HUDEP-2 (cell line): Measurements from ENCODE around the gene PPFIA1.
"Not testable (repeated sequence)": the region's sequence is repeated elsewhere in the genome, so short reads cannot be mapped to it uniquely, and the experiment has no call there.

Experiments
- DNase-seq, 76 experiments: peaks; one replicate each; lab custom pipeline; 2025; ENCODE audit not compliant: unreplicated experiment in 76 of 76; lab: John Stamatoyannopoulos, UW

The PPFIA1 gene

GRCh38 chr11:70250876-70251658, 19.4 kb upstream of the PPFIA1 start:
- DNase-seq, result no peak

- no peak for DNase-seq
Observed at GRCh38 chr11:70251659-70252321, 18.7 kb upstream of the PPFIA1 start.

- DNase-seq, result no peak
Observed at GRCh38 chr11:70252844-70253243, 17.6 kb upstream of the PPFIA1 start.

- DNase-seq, result no peak
Observed at GRCh38 chr11:70255477-70256116, 14.9 kb upstream of the PPFIA1 start.

- not testable (repeated sequence) for DNase-seq
Observed at GRCh38 chr11:70259077-70259476, 11.4 kb upstream of the PPFIA1 start.

- DNase-seq, result no peak
Observed at GRCh38 chr11:70262951-70263350, 7.5 kb upstream of the PPFIA1 start.

GRCh38 chr11:70263363-70263762, 7.1 kb upstream of the PPFIA1 start:
- DNase-seq, result no peak

- no peak for DNase-seq
Observed at GRCh38 chr11:70265341-70265740, 5.1 kb upstream of the PPFIA1 start.

- DNase-seq, result no peak
Observed at GRCh38 chr11:70267405-70267950, 3.0 kb upstream of the PPFIA1 start.

GRCh38 chr11:70268526-70268925, 2.0 kb upstream of the PPFIA1 start:
- no peak for DNase-seq

GRCh38 chr11:70270877-70271648, 573 bp downstream of the PPFIA1 start:
- peak in 17 of 76 experiments; percentile 5 to 48 (median 17) for DNase-seq

GRCh38 chr11:70271649-70271953, 1.1 kb downstream of the PPFIA1 start:
- DNase-seq, result no peak

- no peak for DNase-seq
Observed at GRCh38 chr11:70272009-70272408, 1.5 kb downstream of the PPFIA1 start.

- no peak for DNase-seq
Observed at GRCh38 chr11:70278994-70279393, 8.5 kb downstream of the PPFIA1 start.

- DNase-seq, result no peak
Observed at GRCh38 chr11:70281156-70281609, 10.7 kb downstream of the PPFIA1 start.

GRCh38 chr11:70282012-70282411, 11.5 kb downstream of the PPFIA1 start:
- DNase-seq, result peak in 2 of 76 experiments; percentile 4 to 7

GRCh38 chr11:70288721-70289120, 18.2 kb downstream of the PPFIA1 start:
- DNase-seq, result no peak

GRCh38 chr11:70289582-70289981, 19.1 kb downstream of the PPFIA1 start:
- no peak for DNase-seq

GRCh38 chr11:70290361-70291065, 20.0 kb downstream of the PPFIA1 start:
- no peak for DNase-seq

- DNase-seq, result no peak
Observed at GRCh38 chr11:70292166-70292565, 21.7 kb downstream of the PPFIA1 start.
